Measurements from ENCODE around the gene CYS1.

The CYS1 gene

GRCh38 chr2:10071595-10071994 lies 8.6 kb downstream of the CYS1 start:
- no peak for DNase-seq

- DNase-seq: no peak
Measured at GRCh38 chr2:10071176-10071575, 9.0 kb downstream of the CYS1 start.

DNA sequence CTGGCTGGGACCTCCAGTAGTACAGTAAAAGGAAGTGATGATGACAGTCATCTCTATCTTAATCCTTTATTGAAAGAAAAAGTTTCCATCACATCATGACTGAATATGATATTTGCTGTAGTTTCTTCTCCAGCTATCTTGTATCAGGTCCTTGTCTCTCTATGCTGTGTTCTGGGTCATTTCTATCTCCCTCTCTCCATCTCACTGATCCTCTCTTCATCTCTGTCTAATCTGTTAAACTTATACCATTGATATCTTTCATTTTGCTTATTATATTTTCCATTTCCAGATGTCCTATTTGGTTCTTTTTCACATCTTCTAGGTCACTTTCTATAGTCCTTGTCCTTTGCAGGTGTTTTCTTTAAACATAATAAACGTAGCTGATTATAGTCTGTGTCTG lies 12.3 kb downstream of the CYS1 start:
- DNase-seq: no peak

DNA sequence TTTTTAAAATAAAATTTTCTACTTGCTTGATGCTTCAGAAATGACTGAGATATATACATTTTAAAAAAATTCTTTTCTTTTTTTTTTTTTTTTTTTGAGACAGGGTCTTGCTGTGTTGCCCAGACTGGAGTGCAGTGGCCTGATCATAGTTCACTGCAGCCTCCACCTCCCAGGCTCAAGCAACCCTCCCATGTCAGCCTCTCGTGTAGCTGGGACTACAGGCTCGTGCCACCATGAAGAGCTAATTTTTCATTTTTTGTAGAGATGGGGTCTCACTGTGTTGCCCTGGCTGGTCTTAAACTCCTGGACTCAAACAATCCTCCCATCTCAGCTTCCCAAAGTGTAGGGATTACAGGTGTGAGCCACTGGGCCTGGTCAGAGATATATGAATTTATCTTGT lies 12.9 kb downstream of the CYS1 start:
- no peak for DNase-seq

GRCh38 chr2:10065773-10066055 lies 14.5 kb downstream of the CYS1 start:
- DNase-seq: no peak

GRCh38 chr2:10064932-10065772 lies 15.1 kb downstream of the CYS1 start:
- DNase-seq: no peak

GRCh38 chr2:10063566-10063965 lies 16.6 kb downstream of the CYS1 start:
- no peak for DNase-seq

DNA sequence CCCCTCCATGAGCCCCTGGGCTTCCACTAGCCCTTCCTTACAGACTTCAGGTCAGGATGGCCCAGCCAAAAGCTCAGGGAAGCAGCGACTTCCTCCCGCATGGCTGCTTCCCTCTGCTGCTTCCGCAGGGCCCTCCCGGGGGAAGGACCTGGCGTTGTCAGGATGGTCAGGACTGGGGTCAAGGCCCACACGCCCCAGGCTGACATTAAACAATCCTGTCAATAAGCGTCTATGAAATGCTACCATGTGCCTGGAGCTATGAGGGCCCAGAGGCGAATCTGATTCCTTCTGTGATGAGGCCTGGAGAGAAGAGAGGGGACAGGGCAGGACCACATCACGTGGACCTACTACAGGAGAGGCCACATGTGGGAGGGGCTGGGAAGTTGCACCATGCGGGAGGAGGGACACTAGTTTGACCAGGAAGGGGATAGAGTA lies 17.3 kb downstream of the CYS1 start:
- DNase-seq: no peak

GRCh38 chr2:10061221-10061925 lies 18.8 kb downstream of the CYS1 start:
- DNase-seq: no peak

DNA sequence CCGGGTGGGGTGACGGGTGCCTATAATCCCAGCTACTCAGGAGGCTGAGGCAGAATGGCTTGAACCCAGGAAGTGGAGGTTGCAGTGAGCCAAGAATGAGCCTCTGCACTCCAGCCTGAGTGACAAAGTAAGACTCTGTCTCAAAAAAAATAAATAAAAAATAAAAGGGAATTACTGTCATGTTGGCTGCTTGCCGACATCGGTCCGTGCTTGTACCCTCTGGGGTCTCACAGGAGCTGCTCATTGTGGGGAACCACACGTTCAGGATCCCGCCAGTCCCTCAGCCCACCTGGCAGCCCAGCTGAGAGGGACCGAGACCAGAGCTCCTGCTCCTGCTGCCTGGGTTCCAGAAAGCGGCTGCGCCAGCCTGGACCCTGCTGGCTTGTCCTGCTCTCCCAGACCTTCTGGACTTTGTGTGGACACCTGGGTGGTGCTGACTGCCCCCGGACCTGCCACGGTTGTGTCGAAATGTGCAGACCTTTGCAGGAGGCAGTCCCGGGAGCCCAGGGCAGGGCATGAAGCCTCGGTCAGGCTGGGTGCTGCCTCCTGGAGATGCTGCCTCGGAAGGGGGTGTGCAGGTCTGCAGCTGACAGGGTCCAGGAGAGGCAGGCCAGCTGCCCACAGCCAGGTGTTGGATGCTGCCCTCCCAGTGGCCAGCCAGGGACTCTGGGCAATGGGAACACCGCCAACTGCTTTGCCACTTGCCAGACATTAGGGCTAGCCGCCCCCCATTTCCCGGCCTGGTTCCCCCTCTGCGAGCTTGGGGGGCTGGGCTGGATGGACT lies 20.5 kb downstream of the CYS1 start:
- no peak for DNase-seq

DNA sequence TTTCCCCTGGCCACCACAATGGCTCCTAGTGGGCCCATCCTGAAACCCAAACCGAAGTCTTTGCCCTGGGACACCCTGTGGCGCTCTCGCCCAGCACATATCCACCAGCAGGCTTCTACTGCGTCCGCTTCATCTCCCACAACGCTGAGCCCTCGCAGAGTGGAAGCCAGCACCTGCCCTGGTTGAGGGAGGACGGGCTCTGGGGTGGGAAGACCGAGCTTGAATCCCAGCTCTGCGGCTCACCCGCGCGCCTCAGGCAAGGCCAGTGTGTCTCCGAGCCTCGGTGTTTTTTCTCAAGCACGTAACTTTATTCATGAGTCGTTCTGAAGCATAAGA lies 21.2 kb downstream of the CYS1 start:
- no peak for DNase-seq

- DNase-seq: no peak
Measured at GRCh38 chr2:10058251-10059015, 21.8 kb downstream of the CYS1 start.

- no peak for DNase-seq
Measured at GRCh38 chr2:10057231-10058107, 22.7 kb downstream of the CYS1 start.

DNA sequence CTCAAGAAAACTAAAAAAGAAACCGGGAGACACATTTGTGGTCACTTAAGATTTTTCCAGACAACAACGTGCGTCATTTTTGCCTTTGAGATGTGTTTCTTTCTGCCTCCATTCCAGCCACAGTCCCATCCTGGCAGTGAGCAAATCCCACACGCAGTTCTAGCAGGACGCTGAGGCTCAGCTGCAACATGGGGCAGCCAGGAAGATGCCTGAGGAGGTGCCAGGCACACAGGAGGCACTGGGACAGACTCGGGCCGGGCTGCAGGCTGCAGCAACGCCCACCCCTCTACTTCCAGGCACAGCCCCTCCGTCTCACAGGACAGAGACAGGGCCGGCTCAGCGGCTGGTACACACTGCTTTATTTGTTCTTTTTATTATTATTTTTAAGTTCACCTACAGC lies 23.8 kb downstream of the CYS1 start:
- no peak for DNase-seq

DNA sequence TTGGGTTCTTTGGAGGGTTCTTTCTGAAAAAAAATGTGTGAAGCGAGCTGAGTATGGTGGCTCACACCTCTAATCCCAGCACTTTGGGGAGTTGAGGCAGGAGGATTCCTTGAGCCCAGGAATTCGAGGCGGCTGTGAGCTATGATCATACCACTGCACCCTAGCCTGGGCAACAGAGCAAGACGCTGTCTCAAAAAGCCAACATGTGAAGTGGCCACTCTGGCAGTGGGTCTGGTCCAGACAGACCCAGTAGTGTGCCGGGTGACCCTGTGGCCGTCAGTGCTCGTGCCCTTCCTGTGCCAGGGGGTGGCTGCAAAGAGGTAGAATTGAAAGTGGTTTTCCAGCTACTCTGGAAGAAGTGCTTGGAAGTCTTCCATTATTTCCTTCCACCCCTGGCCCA lies 25.2 kb downstream of the CYS1 start:
- no peak for DNase-seq

DNA sequence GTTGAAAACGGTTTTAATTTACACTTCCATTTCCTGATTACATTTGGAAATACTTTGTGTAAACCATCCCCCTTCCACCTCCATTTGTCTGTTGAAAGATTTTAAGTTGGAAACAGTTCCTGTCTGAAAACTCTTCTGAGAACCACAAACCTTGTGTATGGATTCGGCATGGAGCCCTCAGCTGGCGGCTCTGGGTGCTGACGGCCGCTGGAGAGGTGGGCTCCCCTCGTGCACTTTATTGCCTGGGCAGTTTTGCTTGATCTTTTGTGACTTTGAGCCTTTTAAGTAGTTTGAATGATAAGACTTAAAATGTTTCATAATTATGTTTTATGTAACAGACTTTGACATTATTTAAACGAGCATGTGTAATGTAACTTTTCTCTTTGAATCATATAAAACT lies 25.8 kb downstream of the CYS1 start:
- no peak for DNase-seq

DNA sequence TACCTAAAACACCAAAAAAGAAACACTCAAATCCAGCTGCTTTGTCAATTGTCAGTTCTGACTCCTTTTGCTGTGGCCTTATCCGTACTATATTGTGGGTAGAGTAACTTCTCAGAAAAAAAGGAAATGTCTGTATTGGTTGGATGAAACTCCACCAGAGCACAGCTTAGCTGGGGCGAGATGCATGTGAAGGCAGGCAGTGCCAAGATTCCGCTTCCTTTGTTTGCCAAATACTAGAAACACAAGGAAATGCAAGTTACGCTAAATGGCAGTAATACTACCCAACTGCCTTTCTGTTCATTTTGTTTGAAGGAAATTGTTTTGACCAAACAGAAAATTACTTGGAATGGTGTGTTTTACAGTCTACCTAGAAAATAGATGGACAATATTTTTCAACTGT lies 26.9 kb downstream of the CYS1 start:
- peak in 1 of 2 experiments; percentile 17 for DNase-seq

- DNase-seq: no peak
Measured at GRCh38 chr2:10052216-10052615, 28.0 kb downstream of the CYS1 start.

DNA sequence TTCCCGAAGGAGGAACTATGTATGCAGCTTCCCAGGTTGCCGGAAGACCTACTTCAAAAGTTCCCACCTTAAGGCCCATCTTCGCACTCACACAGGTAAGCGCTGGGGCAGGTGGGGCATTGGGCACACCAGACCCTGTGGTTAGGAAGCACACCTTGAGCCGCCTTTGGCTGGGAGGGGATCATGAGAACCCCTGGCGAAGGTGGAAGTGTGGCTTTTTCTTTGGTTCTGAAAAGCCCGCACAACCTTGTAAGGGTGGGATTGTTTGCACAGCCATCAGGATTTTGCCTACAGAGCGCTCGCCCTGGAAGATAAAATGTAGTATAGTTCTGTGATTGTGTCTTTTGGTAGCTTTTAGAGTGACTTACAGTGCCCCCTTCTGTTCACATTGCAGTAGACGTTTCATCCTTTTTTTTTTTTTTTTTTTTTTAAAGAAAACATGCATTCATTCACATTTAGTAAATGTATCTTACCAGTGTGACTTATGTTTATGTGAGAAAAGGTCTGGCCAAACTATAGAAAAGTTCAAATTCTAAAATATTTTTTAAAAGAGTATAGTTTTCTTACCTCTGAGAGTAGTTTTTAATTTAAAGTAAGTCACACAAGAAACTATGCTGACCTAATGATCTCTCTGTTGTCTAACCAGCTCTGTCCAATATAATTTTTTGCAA lies 31.6 kb downstream of the CYS1 start:
- peak; percentile 41 to 49 for DNase-seq

DNA sequence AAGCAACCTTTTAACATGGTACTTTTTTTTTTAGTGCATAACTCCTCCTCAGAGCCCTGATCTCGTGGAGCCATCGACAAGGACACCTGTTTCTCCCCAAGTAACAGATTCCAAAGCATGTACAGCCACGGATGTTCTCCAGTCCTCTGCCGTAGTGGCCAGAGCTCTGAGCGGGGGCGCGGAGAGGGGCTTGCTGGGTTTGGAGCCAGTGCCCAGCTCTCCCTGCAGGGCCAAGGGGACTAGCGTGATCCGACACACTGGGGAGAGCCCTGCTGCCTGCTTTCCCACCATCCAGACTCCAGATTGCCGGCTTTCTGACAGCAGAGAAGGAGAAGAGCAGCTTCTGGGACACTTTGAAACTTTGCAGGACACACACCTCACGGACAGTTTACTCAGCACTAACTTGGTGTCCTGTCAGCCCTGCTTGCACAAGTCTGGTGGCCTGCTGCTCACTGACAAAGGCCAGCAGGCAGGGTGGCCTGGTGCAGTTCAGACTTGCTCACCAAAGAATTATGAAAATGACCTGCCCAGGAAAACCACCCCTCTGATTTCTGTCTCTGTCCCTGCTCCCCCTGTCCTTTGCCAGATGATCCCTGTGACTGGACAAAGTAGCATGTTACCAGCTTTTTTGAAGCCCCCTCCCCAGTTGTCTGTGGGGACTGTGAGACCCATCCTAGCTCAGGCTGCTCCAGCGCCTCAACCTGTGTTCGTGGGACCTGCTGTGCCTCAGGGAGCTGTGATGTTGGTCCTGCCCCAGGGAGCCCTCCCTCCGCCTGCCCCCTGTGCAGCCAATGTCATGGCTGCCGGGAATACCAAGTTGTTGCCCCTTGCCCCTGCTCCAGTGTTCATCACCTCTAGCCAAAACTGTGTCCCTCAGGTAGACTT lies 32.4 kb downstream of the CYS1 start:
- no peak for DNase-seq

DNA sequence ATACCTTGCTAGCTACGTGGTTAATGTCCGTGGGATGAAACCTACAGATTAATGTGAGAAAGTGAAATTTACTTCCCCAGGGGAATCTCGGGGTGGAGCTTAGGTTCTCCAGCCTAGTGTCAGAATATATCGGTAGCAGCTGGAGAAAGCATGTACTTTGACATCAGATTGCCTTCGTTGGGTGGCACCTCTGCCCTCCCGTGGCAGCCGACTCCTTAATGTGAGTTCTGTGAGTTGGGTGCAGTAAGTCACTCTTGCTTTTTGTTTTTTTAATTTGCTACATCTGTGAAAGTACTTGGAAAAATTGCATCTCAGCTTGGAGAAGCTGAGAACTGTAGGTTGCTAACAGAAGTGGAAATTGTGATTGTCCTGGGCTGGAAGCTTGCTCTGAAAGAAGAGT lies 33.3 kb downstream of the CYS1 start:
- no peak for DNase-seq

All from NCI-H2081 (cell line).